Liver (tissue), 3 donors: ENCODE measurements around the gene WSCD1.

ENCODE experiments used
- EGR1 ChIP-seq, 2 donors: IDR thresholded peaks; 2 replicates each; pipeline ENCODE4 v1.6.1; 2016 to 2018; ENCODE audit warnings: antibody characterized with exemption in 2 of 2, low read depth in 2 of 2
- RXRA ChIP-seq, 2 donors: IDR thresholded peaks; 2 replicates each; pipeline ENCODE4 v1.6.1; 2017 to 2018; ENCODE audit warnings: antibody characterized with exemption in 2 of 2, mild to moderate bottlenecking in 1 of 2
- SP1 ChIP-seq: IDR thresholded peaks from 2 replicates; pipeline ENCODE4 v1.6.1; 2018; ENCODE audit warnings: antibody characterized with exemption, mild to moderate bottlenecking
- TAF1 ChIP-seq: conservative IDR thresholded peaks from 2 replicates; pipeline ENCODE4 v1.6.1; 2016; ENCODE audit warnings: antibody characterized with exemption, mild to moderate bottlenecking
- TF ChIP-seq, protein P1 (sequence below): fragments of 150-350 bp; IDR thresholded peaks from 2 replicates; pipeline ENCODE4 v1.5.1; 2017; ENCODE audit warnings: improper control_type of control experiment, low read depth, low read length; ENCODE audit not compliant: missing input control
- TF ChIP-seq, protein P2 (sequence below): IDR thresholded peaks from 2 replicates; pipeline ENCODE4 v1.6.1; 2016; ENCODE audit warnings: antibody characterized with exemption
- TF ChIP-seq, protein P3 (sequence below): IDR thresholded peaks from 2 replicates; pipeline ENCODE4 v1.6.1; 2016; ENCODE audit warnings: antibody characterized with exemption, mild to moderate bottlenecking
- donor health status: healthy.
- donor health status: healthy.

DNA sequence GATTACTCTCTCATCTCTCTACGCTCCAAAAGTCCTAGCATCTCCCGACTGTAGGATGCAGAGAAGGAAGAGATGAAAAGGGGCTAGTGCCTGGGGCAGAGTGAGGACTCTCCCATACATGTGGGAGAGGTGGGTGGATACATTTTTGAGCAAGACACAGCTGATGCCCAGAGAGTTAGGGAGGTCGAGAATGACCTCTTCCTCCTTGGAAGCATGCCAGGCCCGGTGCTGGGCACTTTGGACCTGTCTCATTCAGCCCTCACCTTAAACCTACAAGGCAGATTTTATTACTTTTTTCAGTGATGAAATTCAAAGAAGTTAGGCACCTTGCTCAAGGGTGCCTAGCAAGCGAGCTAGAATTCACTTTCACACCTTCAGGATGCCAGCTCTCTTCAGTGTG, 38.2 kb downstream of the WSCD1 start:
- TF ChIP-seq, protein P1, sequence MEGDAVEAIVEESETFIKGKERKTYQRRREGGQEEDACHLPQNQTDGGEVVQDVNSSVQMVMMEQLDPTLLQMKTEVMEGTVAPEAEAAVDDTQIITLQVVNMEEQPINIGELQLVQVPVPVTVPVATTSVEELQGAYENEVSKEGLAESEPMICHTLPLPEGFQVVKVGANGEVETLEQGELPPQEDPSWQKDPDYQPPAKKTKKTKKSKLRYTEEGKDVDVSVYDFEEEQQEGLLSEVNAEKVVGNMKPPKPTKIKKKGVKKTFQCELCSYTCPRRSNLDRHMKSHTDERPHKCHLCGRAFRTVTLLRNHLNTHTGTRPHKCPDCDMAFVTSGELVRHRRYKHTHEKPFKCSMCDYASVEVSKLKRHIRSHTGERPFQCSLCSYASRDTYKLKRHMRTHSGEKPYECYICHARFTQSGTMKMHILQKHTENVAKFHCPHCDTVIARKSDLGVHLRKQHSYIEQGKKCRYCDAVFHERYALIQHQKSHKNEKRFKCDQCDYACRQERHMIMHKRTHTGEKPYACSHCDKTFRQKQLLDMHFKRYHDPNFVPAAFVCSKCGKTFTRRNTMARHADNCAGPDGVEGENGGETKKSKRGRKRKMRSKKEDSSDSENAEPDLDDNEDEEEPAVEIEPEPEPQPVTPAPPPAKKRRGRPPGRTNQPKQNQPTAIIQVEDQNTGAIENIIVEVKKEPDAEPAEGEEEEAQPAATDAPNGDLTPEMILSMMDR, result no peak
- no peak for TF ChIP-seq SP1
- no peak for TF ChIP-seq EGR1 (IDR thresholded peaks at IDR 0.05; ENCODE audit: low read depth in 2 of 2)
- TF ChIP-seq, protein P2, sequence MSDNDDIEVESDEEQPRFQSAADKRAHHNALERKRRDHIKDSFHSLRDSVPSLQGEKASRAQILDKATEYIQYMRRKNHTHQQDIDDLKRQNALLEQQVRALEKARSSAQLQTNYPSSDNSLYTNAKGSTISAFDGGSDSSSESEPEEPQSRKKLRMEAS, result no peak
- TF ChIP-seq RXRA (IDR thresholded peaks at IDR 0.05), result no peak
- TF ChIP-seq, protein P3, sequence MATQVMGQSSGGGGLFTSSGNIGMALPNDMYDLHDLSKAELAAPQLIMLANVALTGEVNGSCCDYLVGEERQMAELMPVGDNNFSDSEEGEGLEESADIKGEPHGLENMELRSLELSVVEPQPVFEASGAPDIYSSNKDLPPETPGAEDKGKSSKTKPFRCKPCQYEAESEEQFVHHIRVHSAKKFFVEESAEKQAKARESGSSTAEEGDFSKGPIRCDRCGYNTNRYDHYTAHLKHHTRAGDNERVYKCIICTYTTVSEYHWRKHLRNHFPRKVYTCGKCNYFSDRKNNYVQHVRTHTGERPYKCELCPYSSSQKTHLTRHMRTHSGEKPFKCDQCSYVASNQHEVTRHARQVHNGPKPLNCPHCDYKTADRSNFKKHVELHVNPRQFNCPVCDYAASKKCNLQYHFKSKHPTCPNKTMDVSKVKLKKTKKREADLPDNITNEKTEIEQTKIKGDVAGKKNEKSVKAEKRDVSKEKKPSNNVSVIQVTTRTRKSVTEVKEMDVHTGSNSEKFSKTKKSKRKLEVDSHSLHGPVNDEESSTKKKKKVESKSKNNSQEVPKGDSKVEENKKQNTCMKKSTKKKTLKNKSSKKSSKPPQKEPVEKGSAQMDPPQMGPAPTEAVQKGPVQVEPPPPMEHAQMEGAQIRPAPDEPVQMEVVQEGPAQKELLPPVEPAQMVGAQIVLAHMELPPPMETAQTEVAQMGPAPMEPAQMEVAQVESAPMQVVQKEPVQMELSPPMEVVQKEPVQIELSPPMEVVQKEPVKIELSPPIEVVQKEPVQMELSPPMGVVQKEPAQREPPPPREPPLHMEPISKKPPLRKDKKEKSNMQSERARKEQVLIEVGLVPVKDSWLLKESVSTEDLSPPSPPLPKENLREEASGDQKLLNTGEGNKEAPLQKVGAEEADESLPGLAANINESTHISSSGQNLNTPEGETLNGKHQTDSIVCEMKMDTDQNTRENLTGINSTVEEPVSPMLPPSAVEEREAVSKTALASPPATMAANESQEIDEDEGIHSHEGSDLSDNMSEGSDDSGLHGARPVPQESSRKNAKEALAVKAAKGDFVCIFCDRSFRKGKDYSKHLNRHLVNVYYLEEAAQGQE, result no peak
- TF ChIP-seq TAF1, result no peak
